ENCODE results near the gene TBC1D9.

Gene TBC1D9

DNA sequence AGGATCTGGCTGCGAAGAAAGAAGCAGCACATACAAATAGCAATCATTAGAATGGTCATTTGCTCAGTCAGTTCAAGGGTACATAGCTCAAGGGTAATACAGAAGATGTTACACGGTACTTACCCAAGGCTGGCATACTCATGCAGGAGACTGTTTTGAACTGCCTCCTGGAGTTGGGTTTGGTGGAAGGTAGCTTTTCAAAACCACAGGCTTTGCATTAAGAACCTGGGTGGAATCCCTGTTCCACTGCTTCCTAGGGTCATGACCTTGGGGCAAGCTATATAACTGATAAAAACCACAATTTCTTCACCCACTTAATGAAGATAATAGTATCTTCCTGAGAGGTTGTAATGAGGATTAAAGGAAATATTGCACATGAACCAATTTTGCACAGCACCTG, 36.5 kb downstream of the TBC1D9 start:
- DNase-seq: no peak

DNA sequence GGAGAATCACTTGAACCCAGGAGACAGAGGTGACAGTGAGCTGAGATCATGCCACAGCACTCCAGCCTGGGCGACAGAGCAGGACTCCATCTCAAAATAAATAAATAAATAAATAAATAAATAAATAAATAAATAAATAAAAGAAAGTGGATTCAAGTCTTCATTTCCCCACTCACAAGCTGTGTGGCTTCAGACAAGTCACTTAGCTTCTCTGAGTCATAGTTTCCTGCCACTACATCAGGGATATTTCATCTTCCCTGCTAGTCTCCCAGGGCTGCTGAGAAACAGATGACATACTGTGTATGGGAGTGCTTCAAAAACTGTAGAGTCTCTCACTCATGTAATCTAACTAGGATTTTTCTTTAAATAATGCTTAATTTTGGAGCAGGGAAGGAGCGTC, 37.2 kb downstream of the TBC1D9 start:
- DNase-seq: peak; percentile 2

GRCh38 chr4:140718241-140718952, 37.8 kb downstream of the TBC1D9 start:
- no peak for DNase-seq

DNA sequence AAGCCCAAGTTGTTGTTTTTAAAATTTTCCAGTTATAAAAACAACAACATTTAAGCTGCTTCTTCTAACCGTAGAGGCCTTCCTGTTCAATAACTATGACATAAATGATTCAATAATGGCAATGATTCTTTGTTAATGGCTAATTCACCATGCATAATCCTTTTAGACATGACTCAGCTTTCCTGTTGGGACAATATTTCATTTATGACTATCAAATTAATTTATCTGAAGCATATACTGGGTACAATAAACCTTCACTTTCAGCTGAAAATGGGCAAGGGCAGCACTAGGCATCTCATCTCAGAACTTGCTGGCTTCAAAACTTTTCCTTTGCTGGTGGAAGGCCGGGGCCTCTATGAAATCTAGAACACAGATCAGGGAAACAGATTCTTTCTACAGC, 38.9 kb downstream of the TBC1D9 start:
- no peak for DNase-seq

DNA sequence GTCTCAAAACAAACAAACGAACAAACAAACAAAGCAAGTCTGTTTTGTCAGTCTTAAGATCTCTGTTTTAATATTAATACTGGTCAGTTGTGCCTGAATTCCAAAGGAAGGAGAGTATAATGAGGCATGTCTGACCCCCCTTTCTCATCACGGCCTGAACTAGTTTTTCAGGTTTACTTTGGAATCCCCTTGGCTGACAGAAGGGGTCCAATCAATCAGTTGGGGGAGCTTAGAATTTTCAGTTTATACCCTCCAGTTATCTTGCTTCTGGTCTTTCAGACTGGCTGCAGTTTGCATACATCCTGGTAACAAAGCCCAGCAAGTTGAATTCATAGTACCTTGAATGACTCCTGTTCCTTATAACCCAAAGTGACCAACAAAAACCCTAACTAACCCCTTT, 41.1 kb downstream of the TBC1D9 start:
- DNase-seq: no peak

- no peak for DNase-seq
These were observed 44.3 kb downstream of the TBC1D9 start for GRCh38 chr4:140711910-140712309.

- DNase-seq: no peak
These were observed 45.1 kb downstream of the TBC1D9 start for GRCh38 chr4:140710908-140711622.

GRCh38 chr4:140707325-140707724, 48.9 kb downstream of the TBC1D9 start:
- no peak for DNase-seq

DNA sequence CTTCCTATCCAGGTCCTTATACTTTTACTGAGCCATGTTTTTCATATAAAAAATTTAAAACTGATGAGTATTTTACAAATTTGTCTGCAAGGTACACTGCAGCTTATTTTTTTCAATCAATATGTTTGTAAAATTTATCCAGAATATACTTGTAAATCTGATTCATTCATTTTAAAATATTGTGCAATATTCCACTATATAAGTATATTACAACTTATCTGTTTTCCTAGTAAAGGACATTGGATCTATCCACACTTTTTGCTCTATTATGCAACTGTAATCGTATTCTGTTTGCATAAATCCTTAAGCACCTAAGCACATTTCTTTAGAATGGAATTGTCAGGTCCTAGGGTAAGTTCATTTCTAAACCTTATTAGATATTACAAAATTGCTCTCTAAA, 49.5 kb downstream of the TBC1D9 start:
- DNase-seq: no peak

DNA sequence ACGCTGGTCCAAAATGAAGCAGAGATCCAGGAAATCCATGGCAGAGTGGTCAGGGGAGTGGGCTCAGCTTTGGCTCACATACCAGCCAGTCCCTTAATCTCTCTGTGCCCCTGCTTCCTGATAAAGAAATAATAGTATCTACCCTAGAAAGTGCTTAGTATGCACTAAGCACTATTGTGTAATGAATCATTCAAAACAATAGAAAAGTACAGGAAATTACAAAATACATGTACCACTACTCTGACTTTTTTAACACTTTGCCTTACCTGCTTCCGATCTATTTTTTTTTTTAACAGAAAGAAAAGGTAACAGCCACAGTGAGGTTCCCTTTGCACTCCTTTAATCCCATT, 49.9 kb downstream of the TBC1D9 start:
- DNase-seq: no peak

DNA sequence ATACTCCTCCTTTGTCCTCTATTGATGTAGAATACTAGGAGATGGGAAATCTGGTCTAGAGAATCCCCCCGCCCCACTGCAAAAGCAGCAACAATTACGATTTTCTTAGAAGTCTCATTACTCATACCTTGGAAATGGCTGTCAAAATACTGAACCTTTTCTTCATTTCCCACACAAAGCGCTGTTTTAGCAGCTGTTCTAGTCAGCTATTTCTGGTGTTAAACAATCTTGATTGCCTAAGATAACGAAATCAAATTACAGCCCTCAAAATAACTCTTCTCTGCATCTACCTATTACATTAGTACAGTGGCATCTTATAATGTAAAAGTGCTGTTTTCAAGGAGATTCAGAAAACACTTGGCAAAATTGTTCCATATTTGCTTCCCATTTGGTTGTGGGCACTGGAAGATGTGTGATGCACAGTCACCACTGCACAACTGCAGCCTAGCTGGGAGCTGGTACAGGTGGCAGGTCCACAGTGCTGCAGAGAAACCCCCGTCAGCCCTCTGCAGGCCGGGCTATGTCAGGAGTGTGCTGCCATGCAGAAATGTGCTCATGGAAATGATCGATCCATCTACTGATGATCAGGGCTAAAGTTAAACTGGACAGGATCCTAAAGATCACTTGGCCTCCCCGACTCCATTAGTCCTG, 50.4 kb downstream of the TBC1D9 start:
- DNase-seq: no peak

GRCh38 chr4:140704964-140705363, 51.2 kb downstream of the TBC1D9 start:
- DNase-seq: no peak

DNA sequence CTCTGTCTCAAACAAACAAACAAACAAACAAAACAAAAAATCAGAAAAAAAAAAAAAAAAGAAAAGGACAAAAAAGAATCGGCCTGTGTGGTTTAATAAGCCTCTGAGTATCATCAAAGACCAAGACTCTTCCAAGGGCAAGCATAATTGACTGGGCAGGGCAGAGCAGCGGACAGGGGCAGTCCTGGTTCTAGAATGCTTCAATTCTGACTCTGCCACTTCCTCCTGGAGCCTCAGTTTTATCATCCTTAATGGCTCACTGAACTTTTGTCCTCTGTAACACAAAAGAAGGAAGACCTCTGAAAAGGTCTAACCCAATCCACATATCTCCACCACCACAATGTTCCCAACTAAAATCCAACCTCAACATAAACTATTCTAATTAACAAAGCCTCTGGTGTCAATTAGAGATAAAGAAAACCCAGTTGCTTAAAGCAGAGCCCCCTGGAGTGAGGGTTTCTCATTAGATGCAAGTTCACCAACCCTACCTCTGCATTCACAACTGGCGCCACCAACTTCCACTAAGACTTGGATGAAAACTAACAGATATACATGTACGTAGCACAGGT, 51.7 kb downstream of the TBC1D9 start:
- DNase-seq: no peak

DNA sequence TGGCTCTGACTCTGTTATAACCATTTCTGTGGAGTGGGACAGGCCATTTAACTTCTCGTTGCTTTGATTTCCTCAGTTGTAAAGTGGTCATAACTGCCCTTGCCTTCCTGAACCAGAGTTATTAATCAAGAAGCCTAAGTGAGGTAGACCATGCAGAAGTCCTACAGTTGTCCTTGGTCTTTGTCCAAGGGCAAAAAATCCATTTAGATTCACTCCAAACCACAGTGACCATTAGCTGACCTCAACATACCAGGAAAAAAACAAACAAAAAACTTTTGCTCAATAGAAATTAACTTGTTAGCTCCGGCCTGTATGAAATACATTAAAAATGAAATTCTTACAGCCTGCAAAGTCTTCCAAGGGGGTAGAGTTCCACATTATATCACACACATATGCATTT, 52.7 kb downstream of the TBC1D9 start:
- DNase-seq: no peak

DNA sequence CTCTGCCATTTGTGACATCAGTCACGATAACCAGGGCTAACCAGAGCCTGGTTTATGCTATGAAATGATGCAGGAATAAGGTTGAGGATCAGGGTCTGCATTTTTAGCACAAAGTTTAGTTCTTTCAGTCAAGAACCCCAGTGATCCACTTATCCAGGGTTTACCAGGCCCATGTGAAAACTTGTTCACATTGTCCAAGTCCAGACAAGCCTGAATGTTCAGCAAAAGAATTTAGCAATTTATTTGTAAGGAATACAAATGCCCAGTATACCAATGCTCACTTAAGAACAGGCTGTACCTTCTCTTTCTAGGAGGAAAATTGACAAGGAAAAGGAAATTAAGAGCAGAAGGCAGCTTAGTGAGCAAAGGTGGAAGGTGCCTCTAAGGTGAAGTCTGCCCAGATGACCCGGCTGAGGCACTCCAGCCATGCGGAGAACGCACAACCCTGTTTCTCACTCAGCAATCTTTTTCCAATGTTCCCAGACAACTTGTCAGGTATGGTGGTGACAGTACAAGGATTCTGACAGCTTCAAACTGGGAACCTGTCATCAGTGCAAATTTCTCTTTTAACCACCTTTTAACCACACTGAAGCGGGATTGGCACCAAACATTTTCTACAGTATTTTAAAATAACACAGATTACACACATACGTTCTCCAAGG, 54.0 kb downstream of the TBC1D9 start:
- DNase-seq: no peak

DNA sequence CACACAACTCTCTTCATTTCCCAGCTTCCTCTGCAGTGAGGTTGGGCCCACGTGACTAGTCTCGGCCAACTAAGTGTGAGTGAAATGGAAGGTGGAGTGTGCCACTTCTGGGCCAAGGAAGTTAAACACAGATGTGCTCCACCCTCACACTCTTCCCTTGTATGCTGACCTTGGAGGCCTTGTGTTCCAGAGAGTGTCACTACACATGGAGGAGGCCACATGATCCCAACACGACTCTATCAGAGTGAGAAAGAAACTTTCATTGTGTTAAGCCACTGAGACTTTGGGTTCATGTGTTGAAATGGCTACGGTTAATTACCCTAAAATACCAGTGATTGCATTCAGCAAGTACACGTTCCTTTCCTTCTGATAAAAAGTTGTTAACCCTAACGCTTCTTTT, 55.1 kb downstream of the TBC1D9 start:
- no peak for DNase-seq

GRCh38 chr4:140697709-140698560, 58.2 kb downstream of the TBC1D9 start:
- DNase-seq: no peak

DNA sequence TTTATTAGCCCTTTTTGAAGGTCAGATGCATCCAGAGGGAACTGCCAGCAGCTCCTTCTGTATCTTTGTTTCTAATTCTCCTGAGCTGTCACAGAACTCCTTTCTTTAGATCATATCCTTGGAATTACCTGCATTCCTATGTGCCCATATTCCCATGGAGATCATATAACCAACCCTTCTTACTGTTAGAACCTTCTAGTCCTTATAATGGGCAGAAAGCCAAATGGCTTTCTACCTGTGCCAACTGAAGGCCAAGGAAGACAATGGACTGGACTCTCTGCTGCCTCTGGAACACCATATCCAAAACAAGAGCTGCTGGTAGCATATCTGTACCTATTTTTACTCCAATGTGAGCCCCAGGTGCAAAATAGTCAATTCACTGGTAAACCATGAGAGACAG, 60.7 kb downstream of the TBC1D9 start:
- no peak for DNase-seq

DNA sequence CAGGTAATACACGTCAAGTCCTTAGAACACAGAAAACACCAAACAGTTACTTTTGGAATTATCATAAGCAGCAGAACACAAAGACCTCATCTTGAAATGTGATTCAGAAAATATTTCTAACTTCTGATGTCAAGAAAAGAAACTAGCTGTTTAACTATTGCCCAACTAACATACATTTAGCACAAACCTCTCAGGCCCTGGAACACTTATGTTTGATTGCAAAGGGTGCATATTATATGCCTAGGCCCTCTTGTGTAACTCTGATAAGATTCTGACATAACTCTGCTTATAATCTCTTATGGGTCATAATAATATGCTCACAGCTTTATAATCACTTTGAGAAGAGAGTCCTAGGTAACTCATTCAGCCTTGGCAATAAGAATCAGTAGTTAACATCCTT, 62.6 kb downstream of the TBC1D9 start:
- DNase-seq: no peak

- no peak for DNase-seq
These were observed 64.8 kb downstream of the TBC1D9 start for GRCh38 chr4:140691369-140691768.

DNA sequence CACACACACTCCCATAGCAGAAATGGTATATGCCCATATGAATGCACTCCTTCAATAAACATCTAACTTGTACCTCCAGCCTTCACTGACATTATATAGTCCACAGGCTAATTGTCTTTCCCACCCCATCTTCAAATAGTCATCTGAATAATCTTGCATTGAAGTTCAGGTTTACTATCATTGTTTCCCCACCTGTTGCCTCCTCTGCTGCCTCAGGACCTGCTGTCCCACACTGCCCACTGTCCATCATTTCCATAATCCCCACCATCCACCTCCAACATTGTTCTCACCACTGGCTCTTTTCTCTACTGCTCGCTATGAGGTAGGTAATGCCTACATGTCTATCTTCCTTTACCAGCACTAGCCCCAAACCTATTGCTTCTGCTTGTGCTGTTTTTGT, 66.1 kb downstream of the TBC1D9 start:
- no peak for DNase-seq

GRCh38 chr4:140689623-140690022, 66.6 kb downstream of the TBC1D9 start:
- no peak for DNase-seq

All from NK-92 treated with Interleukin-12 subunit alpha and Interleukin-12 subunit beta, amount 100 ng/mL, for 24 hours (cell line).